GM12878 (cell line): Measurements from ENCODE around the gene PITPNC1. TPM values are rescaled to one million over a fixed set of nuclear protein-coding genes. Genes with fewer than 3 reads are reported as not detected.

ENCODE experiments used
- ATAC-seq: fragments of 200-7000 bp; cut with Tn5 transposase; 3 replicates; pipeline ENCODE4 v1.9.1; 2020; ENCODE audit warnings: mild to moderate bottlenecking, moderate library complexity
- BruUV-seq: library from RNA; stranded (reverse); fragments of 400-500 nt; replicated peaks from 2 replicates; lab custom pipeline; 2021; lab: Mats Ljungman, UMichigan
- CTCF ChIA-PET: fragments of 300-600 bp; sonication (Branson Sonifier 250); formaldehyde crosslinking; extraction: SDS; loops from one replicate; lab custom pipeline; 2021; ENCODE audit warnings: inconsistent platforms; lab: Yijun Ruan, JAX
- POLR2A ChIA-PET: fragments of 350-600 bp; formaldehyde crosslinking; extraction: SDS; loops from one replicate; lab custom pipeline; 2021; ENCODE audit warnings: inconsistent platforms; lab: Charles Lee
- RAD21 ChIA-PET: fragments of 300-600 bp; sonication (Branson Sonifier 250); formaldehyde crosslinking; loops from one replicate; lab custom pipeline; 2023; ENCODE audit warnings: antibody characterized with exemption; ENCODE audit not compliant: unreplicated experiment; lab: Charles Lee
- SMC1A ChIA-PET: fragments of 300-600 bp; sonication (Branson Sonifier 250); formaldehyde crosslinking; loops from one replicate; lab custom pipeline; 2023; ENCODE audit not compliant: unreplicated experiment, uncharacterized antibody; lab: Charles Lee
- DNase-seq: peaks from one replicate; pipeline ENCODE4 v3.0.0-alpha.2; 2011; ENCODE audit warnings: low read depth, low spot score
- FAIRE-seq: peaks from 3 replicates; lab custom pipeline; 2011; peaks lifted over from hg19 to GRCh38; lab: Jason Lieb, UNC
- H2AFZ ChIP-seq: 2 replicates; pipeline ENCODE4 v1.6.0; 2011; ENCODE audit warnings: low read depth, low read length, control low read depth; ENCODE audit not compliant: control insufficient read depth
- H3K27ac ChIP-seq: 2 replicates; pipeline ENCODE4 v1.5.1; 2011; ENCODE audit warnings: control low read depth; ENCODE audit not compliant: control insufficient read depth, insufficient read depth
- H3K27me3 ChIP-seq, 2 experiments: replicated peaks in 1 of 2; 2 replicates each; pipeline versions ENCODE4 v1.6.0 to v1.6.1; 2011; ENCODE audit warnings: low read length in 1 of 2; ENCODE audit not compliant: control insufficient read depth in 2 of 2, insufficient read depth in 2 of 2
- H3K36me3 ChIP-seq, 2 experiments: 2 replicates each; pipeline ENCODE4 v1.5.1; 2011; ENCODE audit warnings: low read length in 1 of 2; ENCODE audit not compliant: control insufficient read depth in 2 of 2, insufficient read depth in 2 of 2
- H3K4me1 ChIP-seq: 2 replicates; pipeline ENCODE4 v1.6.1; 2011; ENCODE audit warnings: mild to moderate bottlenecking, low read length, moderate library complexity, mixed read lengths; ENCODE audit not compliant: control insufficient read depth, insufficient read depth
- H3K4me2 ChIP-seq: 2 replicates; pipeline ENCODE4 v1.6.0; 2011; ENCODE audit warnings: control low read depth; ENCODE audit not compliant: control insufficient read depth, insufficient read depth
- H3K4me3 ChIP-seq: fragments of 200-600 bp; sonication (generic); 2 replicates; pipeline ENCODE4 v1.5.1; 2016
- H3K79me2 ChIP-seq: 2 replicates; pipeline ENCODE4 v1.6.0; 2011; ENCODE audit warnings: low read length; ENCODE audit not compliant: control insufficient read depth, insufficient read depth
- H3K9ac ChIP-seq: 2 replicates; pipeline ENCODE4 v1.8.0; 2011; ENCODE audit warnings: low read length, control low read depth, mixed read lengths; ENCODE audit not compliant: control insufficient read depth, insufficient read depth
- H3K9me3 ChIP-seq: replicated peaks from 3 replicates; pipeline ENCODE4 v1.5.1; 2011; ENCODE audit warnings: mild to moderate bottlenecking, low read length; ENCODE audit not compliant: control insufficient read depth, insufficient read depth
- H4K20me1 ChIP-seq: 2 replicates; pipeline ENCODE4 v1.6.0; 2011; ENCODE audit not compliant: control insufficient read depth, insufficient read depth
- BCL11A ChIP-seq: IDR thresholded peaks from 2 replicates; pipeline ENCODE4 v1.6.1; 2011; ENCODE audit warnings: low read depth, low read length
- BRCA1 ChIP-seq: IDR thresholded peaks from 2 replicates; pipeline ENCODE4 v1.6.1; 2011; ENCODE audit warnings: low read depth, low read length, improper control_type of control experiment
- EGR1 ChIP-seq, 2 experiments: IDR thresholded peaks; 1 replicate in 1 of 2; 2 replicates in 1 of 2; pipeline ENCODE4 v1.6.1; 2011 to 2012; ENCODE audit warnings: low read depth in 2 of 2, low read length in 2 of 2, borderline replicate concordance in 1 of 2, mild to moderate bottlenecking in 1 of 2, moderate library complexity in 1 of 2
- FOXM1 ChIP-seq: IDR thresholded peaks from 2 replicates; pipeline ENCODE4 v1.6.1; 2012; ENCODE audit warnings: low read depth, mild to moderate bottlenecking, inconsistent platforms, low read length, moderate library complexity
- HDGF ChIP-seq: fragments of 450-650 bp; IDR thresholded peaks from 2 replicates; pipeline ENCODE4 v1.6.1; 2016; ENCODE audit warnings: antibody characterized with exemption
- IRF4 ChIP-seq: IDR thresholded peaks from 2 replicates; pipeline ENCODE4 v1.6.1; 2011; ENCODE audit warnings: low read depth, low read length
- MEF2B ChIP-seq: fragments of 450-650 bp; IDR thresholded peaks from 2 replicates; pipeline ENCODE4 v1.6.1; 2018; ENCODE audit warnings: mild to moderate bottlenecking, moderate library complexity; ENCODE audit not compliant: partially characterized antibody, poor library complexity, severe bottlenecking
- MYB ChIP-seq: fragments of 150-350 bp; IDR thresholded peaks from 2 replicates; pipeline ENCODE4 v1.6.1; 2014; ENCODE audit warnings: mild to moderate bottlenecking, low read depth, low read length, borderline replicate concordance
- RFX5 ChIP-seq: IDR thresholded peaks from 2 replicates; pipeline ENCODE4 v1.6.1; 2011; ENCODE audit warnings: low read depth, low read length, improper control_type of control experiment
- RUNX3 ChIP-seq: IDR thresholded peaks from 2 replicates; pipeline ENCODE4 v1.6.1; 2012; ENCODE audit warnings: low read length, inconsistent platforms
- TBL1XR1 ChIP-seq: IDR thresholded peaks from 2 replicates; pipeline ENCODE4 v1.6.1; 2012; ENCODE audit warnings: low read depth, low read length, improper control_type of control experiment
- TCF12 ChIP-seq: IDR thresholded peaks from 2 replicates; pipeline ENCODE4 v1.6.1; 2011; ENCODE audit warnings: low read depth, mild to moderate bottlenecking, low read length
- YBX1 ChIP-seq: fragments of 450-650 bp; IDR thresholded peaks from 2 replicates; pipeline ENCODE4 v1.6.1; 2016; ENCODE audit warnings: antibody characterized with exemption
- ZNF207 ChIP-seq: fragments of 450-650 bp; IDR thresholded peaks from 2 replicates; pipeline ENCODE4 v1.6.1; 2014; ENCODE audit warnings: antibody characterized with exemption, mild to moderate bottlenecking, borderline replicate concordance
- WGBS: methylation state at CpG from one replicate; pipeline ENCODE4 v1.1.6; 2016; ENCODE audit warnings: low lambda C conversion rate; ENCODE audit not compliant: insufficient replicate concordance, insufficient coverage; ENCODE audit errors: missing lambda C conversion rate; 5-methylcytosine and 5-hydroxymethylcytosine counted together
- in situ Hi-C: fragments of 300-500 bp; cut with MboI; formaldehyde crosslinking; loops from 9 replicates; pipeline ENCODE4 v1.14.3; 2018; ENCODE audit warnings: mixed read lengths
- intact Hi-C: fragments of 100-400 bp; cut with micrococcal nuclease; formaldehyde crosslinking; loops from one replicate; pipeline ENCODE4 v1.14.2; 2022; ENCODE audit not compliant: unreplicated experiment
- polyA plus RNA-seq, 11 experiments: library from polyadenylated mRNA; depleted of rRNA in 4 of 11; unstranded in 6 of 11; stranded (reverse) in 5 of 11; fragments of >200 nt; fragmentation: Nextera tagmentation in 4 of 11; fragmentation: Illumina TruSeq in 1 of 11; extraction: Ambion mirVana in 4 of 11; extraction: Trizol in 1 of 11; gene quantifications; 1 replicate in 1 of 11; 2 replicates in 10 of 11; pipeline versions ENCODE4 v1.2.1 to v1.2.3, GENCODE V29; 2011 to 2016; ENCODE audit warnings: inconsistent platforms in 2 of 11, missing spikeins in 2 of 11, low read depth in 1 of 11
- total RNA-seq, 4 experiments: library from RNA; depleted of rRNA in 3 of 4; stranded (reverse); fragments of >200 nt in 3 of 4; fragmentation: Illumina TruSeq in 1 of 4; extraction: Trizol in 1 of 4; gene quantifications; 2 replicates each; pipeline versions ENCODE4 v1.2.1 to v1.2.3, GENCODE V29; 2013 to 2021
- TF ChIP-seq, protein P1 (sequence below): fragments of 450-650 bp; IDR thresholded peaks from 2 replicates; pipeline ENCODE4 v1.6.1; 2017; ENCODE audit warnings: mild to moderate bottlenecking
- TF ChIP-seq, protein P2 (sequence below): fragments of 450-650 bp; IDR thresholded peaks from 2 replicates; pipeline ENCODE4 v1.6.1; 2017; ENCODE audit warnings: mild to moderate bottlenecking, low read depth, inconsistent platforms; ENCODE audit not compliant: poor library complexity, severe bottlenecking
- TF ChIP-seq, protein P3 (sequence below): IDR thresholded peaks from 2 replicates; pipeline ENCODE4 v1.6.1; 2011; ENCODE audit warnings: low read depth, low read length, improper control_type of control experiment, borderline replicate concordance
- TF ChIP-seq, protein P4 (sequence below): fragments of 450-650 bp; IDR thresholded peaks from 2 replicates; pipeline ENCODE4 v1.6.1; 2014; ENCODE audit warnings: mild to moderate bottlenecking

The PITPNC1 gene
- total and polyA plus RNA-seq, 10 of the 15 experiments (the other 5 are each of a cell fraction or from before 2014, with no cell fraction given), result 12.2 to 62.4 (median 47.3) TPM

DNA sequence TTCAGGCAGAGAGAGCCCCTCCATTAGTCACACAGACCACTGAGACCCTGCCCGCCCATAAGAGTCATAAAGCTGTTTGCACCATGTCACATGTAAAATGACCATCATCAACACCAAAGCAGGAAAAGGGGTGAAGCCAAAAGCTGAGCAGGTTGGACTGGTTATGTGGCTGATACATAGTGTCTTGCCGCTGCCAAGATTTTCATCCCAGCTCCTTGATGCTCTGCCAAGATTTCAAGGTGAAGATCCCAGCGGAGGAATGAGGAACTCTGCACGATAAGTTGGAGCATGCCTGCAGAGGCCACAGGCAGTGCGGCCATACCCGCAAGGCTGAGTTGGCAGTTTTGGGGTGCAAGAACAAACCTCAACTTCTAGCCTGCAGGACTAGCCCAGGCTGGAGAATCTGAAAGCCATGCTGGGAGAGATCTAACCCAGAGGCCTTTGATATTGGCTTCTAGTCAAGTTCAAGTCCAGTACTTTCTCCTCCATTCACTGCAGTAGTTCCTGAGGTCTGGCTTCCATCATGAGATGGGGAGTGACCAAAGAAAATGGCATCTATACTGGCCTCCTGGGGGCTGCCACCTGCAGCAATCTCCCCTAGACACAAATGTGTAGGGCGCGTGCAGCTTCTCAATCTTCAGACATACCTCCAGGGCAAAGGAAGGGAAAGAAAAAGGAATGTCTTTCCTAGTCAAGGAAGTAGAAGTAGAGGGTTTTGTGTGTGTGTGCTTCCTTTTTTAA lies 261.0 kb downstream of the PITPNC1 start:
- RAD21 ChIA-PET, result interaction anchor here (0.8 to 1.3 kb wide), 2 partner anchors 9 to 259 kb away, joined by 3 read pairs; no protein-coding TSS in a partner anchor

More for the DNA sequence above, 261.0 kb downstream of the PITPNC1 start:
- Histone ChIP-seq H3K4me2 (no peak overlapping the region), H3K27ac (no peak overlapping the region), H3K4me3 (no peak overlapping the region), H3K36me3 (peaks cover 9 to 11% of the 10 kb centered on the region in 2 experiments; a peak in 3 of 4 replicates), H3K4me1 (no peaks in the 10 kb centered on the region)
- SMC1A ChIA-PET, result interaction anchor here (1.3 to 2.0 kb wide), 3 partner anchors 9 to 78 kb away, joined by 3 to 5 read pairs (median 4); no protein-coding TSS in a partner anchor
- 90% methylated on average over 8 of the region's 8 CpGs for WGBS
- TF ChIP-seq, protein P1, sequence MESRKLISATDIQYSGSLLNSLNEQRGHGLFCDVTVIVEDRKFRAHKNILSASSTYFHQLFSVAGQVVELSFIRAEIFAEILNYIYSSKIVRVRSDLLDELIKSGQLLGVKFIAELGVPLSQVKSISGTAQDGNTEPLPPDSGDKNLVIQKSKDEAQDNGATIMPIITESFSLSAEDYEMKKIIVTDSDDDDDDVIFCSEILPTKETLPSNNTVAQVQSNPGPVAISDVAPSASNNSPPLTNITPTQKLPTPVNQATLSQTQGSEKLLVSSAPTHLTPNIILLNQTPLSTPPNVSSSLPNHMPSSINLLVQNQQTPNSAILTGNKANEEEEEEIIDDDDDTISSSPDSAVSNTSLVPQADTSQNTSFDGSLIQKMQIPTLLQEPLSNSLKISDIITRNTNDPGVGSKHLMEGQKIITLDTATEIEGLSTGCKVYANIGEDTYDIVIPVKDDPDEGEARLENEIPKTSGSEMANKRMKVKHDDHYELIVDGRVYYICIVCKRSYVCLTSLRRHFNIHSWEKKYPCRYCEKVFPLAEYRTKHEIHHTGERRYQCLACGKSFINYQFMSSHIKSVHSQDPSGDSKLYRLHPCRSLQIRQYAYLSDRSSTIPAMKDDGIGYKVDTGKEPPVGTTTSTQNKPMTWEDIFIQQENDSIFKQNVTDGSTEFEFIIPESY, result no peak
- no peak for TF ChIP-seq YBX1
- TF ChIP-seq IRF4, result no peak
- TF ChIP-seq, protein P2, sequence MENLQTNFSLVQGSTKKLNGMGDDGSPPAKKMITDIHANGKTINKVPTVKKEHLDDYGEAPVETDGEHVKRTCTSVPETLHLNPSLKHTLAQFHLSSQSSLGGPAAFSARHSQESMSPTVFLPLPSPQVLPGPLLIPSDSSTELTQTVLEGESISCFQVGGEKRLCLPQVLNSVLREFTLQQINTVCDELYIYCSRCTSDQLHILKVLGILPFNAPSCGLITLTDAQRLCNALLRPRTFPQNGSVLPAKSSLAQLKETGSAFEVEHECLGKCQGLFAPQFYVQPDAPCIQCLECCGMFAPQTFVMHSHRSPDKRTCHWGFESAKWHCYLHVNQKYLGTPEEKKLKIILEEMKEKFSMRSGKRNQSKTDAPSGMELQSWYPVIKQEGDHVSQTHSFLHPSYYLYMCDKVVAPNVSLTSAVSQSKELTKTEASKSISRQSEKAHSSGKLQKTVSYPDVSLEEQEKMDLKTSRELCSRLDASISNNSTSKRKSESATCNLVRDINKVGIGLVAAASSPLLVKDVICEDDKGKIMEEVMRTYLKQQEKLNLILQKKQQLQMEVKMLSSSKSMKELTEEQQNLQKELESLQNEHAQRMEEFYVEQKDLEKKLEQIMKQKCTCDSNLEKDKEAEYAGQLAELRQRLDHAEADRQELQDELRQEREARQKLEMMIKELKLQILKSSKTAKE, result no peak
- TF ChIP-seq MEF2B, result no peak
- TF ChIP-seq, protein P3, sequence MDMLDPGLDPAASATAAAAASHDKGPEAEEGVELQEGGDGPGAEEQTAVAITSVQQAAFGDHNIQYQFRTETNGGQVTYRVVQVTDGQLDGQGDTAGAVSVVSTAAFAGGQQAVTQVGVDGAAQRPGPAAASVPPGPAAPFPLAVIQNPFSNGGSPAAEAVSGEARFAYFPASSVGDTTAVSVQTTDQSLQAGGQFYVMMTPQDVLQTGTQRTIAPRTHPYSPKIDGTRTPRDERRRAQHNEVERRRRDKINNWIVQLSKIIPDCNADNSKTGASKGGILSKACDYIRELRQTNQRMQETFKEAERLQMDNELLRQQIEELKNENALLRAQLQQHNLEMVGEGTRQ, result no peak
- TF ChIP-seq RFX5, result no peak
- TF ChIP-seq MYB, result no peak
- TF ChIP-seq TCF12, result no peak
- no peak for TF ChIP-seq FOXM1
- no peak for TF ChIP-seq TBL1XR1
- TF ChIP-seq BRCA1, result no peak
- TF ChIP-seq BCL11A, result no peak
- TF ChIP-seq RUNX3, result no peak
- TF ChIP-seq HDGF, result no peak
- no peak for TF ChIP-seq EGR1 (IDR thresholded peaks at IDR 0.05; ENCODE audit: borderline replicate concordance in 1 of 2, low read depth in 2 of 2, low read length in 2 of 2)
- TF ChIP-seq ZNF207, result no peak
- TF ChIP-seq, protein P4, sequence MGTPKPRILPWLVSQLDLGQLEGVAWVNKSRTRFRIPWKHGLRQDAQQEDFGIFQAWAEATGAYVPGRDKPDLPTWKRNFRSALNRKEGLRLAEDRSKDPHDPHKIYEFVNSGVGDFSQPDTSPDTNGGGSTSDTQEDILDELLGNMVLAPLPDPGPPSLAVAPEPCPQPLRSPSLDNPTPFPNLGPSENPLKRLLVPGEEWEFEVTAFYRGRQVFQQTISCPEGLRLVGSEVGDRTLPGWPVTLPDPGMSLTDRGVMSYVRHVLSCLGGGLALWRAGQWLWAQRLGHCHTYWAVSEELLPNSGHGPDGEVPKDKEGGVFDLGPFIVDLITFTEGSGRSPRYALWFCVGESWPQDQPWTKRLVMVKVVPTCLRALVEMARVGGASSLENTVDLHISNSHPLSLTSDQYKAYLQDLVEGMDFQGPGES, result no peak
- TF ChIP-seq, all 136 proteins: peak for 0
- H2AFZ ChIP-seq, result no peak overlapping the region
- no peaks in the 10 kb centered on the region for H3K27me3 ChIP-seq
- no peaks in the 10 kb centered on the region for H4K20me1 ChIP-seq
- no peaks in the 10 kb centered on the region for H3K9me3 ChIP-seq
- in situ Hi-C loops (loop anchor here (25.0 kb wide), 1 partner anchor 926 kb away; no protein-coding TSS in a partner anchor), intact Hi-C loops (no loop called here)
- ChIA-PET POLR2A (interaction anchor here (1.9 kb wide), 1 partner anchor 9 kb away, joined by 6 read pairs; no protein-coding TSS in a partner anchor), CTCF (interaction anchor here (1.4 kb wide), 1 partner anchor 9 kb away, joined by 3 read pairs; no protein-coding TSS in a partner anchor)
- no peak for DNase-seq
- H3K79me2 ChIP-seq, result no peaks in the 10 kb centered on the region
- BruUV-seq, result no TSS peak
- H3K9ac ChIP-seq, result no peak overlapping the region
- no peak for FAIRE-seq
- no peak for ATAC-seq
